CD4-positive, alpha-beta T cell treated with Interleukin-15 for 4 hours (primary cell): Measurements from ENCODE around the gene RBM46.

Source experiments
- DNase-seq: peaks from one replicate; pipeline ENCODE4 v3.0.0-alpha.2; 2020; ENCODE audit warnings: low spot score

Gene RBM46, protein sequence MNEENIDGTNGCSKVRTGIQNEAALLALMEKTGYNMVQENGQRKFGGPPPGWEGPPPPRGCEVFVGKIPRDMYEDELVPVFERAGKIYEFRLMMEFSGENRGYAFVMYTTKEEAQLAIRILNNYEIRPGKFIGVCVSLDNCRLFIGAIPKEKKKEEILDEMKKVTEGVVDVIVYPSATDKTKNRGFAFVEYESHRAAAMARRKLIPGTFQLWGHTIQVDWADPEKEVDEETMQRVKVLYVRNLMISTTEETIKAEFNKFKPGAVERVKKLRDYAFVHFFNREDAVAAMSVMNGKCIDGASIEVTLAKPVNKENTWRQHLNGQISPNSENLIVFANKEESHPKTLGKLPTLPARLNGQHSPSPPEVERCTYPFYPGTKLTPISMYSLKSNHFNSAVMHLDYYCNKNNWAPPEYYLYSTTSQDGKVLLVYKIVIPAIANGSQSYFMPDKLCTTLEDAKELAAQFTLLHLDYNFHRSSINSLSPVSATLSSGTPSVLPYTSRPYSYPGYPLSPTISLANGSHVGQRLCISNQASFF

DNA sequence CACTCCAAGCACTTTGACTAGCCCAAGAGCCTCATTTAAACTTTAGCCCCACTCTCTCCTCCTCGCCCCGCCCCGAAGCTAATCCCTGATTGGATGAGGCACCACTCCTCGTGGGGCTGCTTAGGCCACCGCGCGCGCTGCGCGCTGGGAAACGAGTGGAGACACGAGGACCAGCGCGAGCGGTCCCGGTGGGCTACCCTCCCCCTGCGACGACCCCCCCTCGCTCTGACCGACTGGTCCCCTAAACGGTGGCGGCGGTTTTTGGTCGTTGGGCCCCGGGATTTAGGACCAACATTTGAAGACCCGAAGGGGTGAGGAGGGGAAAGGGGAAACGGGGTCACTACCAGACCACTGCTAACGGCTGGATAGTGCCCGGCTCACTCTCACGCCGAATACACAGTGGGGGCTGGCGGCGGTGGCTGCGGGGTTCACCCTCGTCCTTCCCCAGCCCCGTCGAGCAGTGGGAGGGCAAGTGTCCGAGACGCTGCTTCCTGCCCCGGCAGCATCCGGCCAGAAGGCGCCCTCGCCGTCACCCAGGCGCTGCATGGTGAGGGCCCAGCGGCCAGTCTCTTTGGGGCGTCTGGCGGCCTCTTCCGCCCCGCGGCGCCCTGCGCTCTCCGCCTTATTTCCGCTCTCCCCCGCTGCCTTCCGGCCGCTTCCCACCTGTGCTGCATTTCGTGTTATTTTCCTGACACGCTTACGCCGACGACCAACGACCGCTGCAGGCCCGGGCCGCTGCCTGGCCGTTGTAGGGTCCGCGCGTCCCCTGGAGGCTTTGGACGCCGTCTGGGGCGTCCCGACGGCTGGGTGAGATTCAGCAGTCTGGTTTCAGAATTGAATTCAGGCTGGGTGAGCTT is at the start of gene RBM46:
Gene RBM46 (plus strand): TSS at position 147 of the 857 bp plus-strand sequence. CDS start 15,481 bp downstream, outside the sequence.
- DNase-seq, result no peak

DNA sequence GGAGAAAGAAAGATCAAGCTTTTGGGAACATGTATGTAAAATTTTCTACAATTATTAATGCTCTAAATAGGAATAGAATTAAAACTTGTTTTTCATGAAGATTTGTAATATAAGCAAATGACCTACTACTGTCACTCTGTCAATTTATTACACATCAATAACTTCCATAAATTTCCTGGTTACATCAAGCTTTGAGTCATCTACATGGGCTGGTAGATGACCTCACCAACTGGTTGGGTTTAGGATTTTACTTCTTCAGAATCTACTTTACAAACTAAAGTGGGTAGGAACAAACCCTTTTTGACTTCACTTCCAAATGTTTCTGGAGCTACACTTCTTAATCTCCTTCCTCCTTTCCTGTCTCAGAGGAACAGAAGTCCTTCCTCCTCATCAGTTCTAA is 49.3 kb upstream of the RBM46 start:
- no peak for DNase-seq

DNA sequence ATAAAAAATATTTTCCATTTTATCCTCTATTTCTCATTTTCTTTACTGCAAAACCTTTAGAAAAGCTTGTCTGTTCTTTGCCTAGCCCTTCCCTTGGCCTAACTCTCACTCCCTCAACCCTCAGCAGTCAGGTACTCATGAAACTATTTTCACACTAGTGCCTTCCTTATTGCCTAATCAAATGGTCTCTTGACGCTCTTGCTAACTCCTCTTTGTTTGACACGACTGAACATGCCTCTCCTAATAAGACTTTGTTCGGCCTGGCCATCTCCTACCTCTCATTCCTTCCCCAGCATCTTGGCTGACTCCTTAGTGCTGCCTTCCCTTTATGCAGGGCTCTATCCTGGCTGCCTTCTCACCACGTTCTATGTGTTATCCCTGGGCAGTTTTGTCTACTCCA is 48.4 kb upstream of the RBM46 start:
- no peak for DNase-seq

DNA sequence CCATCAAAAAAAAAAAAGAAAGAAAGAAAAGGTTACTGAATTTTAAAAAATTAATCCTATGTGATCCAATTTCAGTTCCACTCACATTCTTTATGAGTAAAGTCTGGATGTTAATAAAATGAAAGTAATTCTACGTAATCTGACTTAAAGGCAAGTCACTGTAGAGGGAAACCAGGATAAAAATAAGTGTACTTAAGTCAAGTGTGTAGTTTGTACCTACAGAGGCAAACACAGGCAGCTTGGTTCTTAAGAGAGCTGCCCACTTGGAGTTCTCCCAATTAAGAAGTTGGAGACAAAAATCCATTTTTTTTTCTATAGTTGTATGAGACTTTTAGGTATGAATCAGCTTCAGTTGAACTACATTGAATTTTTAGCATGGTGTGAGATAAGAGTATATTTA is 44.3 kb upstream of the RBM46 start:
- no peak for DNase-seq

DNA sequence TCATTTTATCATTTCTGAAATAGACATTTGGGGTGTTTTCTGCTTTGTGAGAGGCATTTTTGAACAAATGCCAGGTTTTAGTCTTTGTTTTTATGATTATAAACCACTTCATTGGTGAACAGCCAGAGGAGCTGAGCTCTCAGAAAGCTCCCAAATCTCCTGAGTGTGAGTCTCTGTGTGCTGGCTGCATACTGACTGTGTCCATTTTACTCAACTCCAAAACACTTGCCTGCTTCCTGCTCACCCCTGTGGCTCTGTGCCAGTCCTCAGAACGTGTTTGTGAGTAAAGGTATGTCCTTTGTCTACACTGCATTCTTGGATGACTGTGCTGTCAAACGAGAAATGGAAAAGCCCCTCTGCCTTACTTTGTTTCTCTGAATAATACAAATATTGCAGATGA is 42.6 kb upstream of the RBM46 start:
- no peak for DNase-seq

DNA sequence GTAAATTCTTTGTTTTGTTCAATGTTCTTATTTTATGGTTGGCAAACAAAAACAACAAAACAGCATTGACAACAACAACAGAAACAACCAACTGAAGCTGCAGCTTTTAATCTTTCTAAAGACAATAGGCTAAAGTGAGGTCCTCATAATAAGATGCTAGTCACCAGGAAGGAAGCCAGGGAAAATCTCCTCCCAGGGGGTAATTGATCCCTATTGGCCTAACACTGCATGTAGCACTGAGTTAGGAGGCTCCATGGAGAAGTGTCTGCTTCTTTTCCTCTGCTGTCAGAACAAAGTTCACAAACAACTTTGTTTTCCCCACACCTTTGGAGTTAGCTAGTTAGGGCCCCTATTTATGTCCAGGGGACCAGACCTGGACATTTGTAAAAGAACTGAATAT is 42.0 kb upstream of the RBM46 start:
- no peak for DNase-seq

DNA sequence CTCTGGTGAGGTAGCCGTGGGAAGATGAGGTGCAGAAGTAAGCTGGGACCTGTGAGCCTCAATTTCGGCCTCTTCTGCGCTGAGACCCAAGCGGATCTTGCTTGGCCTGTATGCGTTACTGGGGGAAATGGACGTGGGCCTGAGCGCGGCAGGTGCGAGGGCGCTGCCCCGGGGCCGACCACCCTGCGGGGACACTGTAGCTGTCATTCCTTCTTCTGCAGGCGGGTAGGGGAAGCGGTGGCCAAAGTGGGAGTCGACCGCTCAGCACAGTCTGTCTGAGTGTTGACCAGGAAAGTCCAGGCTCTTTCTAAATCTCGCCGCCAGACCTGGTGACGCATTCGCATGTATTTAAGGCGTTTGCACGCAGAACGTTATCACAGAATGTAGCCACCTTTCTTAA is 40.6 kb upstream of the RBM46 start:
- DNase-seq, result no peak

DNA sequence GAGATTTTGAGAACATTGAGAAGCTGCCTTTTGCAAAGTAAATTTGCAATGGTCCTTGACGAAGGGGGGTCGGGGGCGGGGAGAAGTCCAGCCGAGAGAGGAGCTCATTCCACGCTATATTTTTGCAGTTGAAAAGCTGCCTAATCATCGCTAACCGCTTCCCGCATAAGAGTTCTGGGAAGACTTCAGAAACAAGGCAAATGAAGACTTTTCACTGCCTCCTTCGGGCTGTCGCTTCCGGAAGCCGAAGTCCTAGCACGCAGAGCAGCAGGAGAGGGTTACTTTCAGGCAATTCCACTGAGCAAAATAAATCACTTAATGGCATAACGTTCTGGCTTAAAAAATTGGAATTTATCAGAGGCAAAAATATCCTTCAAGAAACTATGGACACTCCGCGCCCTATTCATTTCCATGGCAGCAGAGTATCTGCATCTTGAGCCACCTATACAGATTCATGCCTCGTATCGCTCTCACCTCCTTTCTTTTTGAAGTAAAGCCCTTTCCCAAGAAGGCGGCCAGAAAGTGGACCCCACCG is 39.9 kb upstream of the RBM46 start:
- DNase-seq, result no peak

DNA sequence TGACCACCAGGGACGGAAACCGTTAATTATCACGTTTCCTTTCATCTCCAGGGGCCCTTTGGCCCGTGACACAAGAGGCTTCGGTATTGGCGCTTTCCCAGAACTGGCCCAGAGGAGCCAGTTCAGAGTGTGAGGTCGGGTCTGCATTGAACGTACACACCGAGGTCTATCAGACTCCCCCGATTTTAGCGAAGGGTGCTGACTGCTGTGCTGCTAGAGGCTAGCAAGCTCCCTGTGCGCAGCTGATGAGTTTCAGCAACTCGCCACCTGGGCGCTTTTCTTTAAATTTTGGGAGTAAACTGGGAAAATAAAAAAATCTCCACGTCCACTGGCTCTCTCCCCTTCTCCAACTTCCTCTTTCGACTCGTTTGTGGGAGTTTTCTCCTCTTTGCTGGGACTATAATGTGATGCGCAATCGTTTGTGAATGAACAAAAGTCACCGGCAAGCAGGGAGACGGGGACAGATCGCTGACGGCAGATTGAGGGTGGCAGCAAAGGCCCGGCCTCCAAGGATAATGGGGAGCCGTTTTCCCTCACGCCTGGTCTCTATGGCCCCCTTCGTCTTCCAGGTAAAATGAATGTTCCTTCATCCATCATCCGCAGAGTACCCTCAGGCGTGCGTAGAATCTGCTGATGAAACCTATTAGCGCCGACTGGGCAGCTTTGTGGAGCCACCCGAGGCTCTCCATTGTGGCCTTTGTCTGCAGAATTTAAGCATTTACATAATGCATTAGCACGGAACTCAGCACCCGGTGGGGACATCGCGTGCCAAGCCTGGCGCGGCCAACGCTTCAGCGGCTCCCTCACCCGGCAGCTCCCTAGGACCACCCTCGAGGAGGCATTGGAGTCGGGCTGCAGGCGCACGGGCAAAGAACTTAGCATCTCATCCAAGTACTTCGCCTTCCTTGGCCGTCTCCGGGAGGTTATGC is 38.9 kb upstream of the RBM46 start:
- no peak for DNase-seq

DNA sequence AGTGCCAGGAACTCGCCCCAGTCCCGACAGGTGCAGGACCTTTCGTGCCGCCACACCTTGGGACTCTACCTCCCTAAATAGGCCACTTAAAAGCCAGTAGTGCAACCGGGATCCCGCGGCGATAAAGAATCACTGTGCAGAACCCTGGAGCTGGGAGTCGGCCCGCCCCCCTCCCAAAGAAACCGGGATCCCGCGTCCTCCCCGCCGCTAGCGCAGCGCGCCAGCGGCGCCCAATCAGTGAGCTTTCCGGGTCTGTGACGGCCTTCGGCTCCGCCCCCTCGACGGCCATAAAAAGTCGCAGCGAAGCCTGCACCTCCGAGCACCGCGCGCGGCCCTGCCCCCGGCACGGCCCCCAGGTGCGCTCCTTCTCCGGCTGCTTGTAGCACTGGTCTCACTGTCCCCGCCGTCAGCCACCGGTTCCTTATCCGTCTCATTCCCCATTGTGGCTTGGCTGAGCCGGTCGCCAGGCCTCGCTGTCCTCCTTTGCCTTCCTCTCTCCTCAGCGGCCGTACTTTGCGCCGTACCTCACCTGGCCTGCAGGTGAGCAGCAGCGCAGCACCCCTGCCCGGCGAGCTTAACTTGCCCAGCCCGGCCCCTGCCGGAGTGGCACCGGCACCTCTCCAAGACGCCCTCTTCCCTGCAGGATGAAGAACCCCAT is 37.3 kb upstream of the RBM46 start, which contains the start of gene LRAT:
Gene LRAT (plus strand): TSS at position 318 of the 658 bp plus-strand sequence. CDS start 327 bp downstream, at position 645.
- no peak for DNase-seq

DNA sequence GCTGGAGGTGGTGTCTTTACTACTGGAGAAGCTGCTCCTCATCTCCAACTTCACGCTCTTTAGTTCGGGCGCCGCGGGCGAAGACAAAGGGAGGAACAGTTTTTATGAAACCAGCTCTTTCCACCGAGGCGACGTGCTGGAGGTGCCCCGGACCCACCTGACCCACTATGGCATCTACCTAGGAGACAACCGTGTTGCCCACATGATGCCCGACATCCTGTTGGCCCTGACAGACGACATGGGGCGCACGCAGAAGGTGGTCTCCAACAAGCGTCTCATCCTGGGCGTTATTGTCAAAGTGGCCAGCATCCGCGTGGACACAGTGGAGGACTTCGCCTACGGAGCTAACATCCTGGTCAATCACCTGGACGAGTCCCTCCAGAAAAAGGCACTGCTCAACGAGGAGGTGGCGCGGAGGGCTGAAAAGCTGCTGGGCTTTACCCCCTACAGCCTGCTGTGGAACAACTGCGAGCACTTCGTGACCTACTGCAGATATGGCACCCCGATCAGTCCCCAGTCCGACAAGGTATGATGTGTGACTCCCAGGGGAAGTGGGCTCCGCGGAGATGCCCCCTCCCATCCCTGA is 36.6 kb upstream of the RBM46 start:
- DNase-seq, result no peak

DNA sequence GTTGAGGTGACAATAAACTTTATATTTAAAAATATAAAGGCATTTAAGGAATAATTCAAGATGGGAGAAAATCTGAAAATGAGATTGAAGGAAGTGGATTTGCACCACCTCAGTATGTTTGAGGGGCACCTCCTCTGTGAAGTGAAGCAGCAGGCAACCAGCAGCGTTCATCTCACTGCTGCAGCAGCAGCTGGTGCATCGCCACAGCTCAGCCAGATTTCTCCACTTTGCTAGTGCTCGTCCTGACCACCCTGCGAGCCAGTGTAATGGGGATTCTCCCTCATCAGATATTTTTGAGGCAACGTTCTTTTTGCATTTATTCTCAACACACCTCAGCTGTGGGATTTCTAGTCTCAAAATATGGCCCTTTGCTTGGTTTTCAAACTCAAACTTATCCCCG is 23.4 kb upstream of the RBM46 start:
- no peak for DNase-seq

DNA sequence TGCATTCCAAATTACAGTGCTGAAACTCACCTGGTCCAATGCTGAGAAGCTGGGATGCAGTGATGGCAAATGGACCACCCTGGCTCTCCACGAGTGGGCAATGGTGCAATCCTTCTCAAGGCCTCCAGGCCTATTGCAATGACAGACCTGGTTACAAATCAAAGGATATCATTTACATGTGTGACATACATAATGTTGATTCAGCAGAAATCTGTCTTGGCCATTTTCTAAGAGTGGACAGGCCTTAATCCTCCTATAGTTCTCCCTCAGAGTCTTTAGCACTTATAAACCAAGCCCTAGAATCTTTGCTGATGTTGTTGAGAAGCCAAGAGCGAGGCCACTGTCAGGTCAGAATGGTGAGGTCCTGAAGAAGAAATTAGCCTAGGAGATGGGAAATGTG is 20.2 kb upstream of the RBM46 start:
- DNase-seq, result no peak

DNA sequence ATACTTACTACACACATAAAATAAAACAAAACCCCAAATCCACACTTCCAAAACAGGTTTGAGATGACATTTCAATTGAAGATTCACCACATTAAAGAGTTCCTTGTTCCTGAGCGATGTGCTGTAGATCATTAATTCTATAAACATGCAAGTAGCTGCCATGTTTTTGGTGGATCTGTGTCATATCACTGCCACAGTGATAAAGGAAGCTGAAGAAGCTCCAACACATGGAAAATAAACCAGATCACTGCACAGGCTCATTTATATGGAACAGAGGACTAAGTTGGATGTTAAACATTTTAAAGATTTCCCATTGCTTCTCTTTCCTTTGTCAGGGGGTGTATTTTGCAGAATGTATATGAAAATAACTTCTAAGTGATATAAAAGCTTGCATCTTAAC is 2.8 kb upstream of the RBM46 start:
- DNase-seq, result no peak

DNA sequence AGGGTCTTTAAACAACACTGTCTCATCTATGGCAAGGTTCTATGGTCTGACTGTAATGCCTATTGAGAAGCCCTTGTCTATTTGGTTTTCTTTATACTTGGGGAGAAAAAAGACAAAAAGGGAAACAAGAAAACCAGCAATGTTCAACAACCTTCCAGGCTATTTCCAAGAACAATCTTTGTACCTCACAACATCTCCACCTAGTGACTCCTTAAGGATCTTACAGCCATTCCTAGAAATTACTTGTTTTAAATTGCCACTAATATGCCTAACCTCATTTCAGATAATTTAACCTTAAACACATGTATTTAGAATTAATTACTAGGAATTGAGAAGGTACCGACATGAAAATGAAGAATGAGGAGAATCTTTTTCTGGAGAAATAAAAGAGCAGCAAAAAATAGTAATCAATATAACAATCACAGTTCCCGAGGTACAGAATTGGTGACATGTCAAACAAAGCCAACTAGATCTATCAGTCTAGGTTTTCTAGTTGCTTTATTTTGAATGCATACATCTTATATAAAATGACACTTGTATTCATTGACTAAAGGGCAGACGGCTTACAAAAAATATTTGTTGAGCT is 1.6 kb upstream of the RBM46 start:
- no peak for DNase-seq

DNA sequence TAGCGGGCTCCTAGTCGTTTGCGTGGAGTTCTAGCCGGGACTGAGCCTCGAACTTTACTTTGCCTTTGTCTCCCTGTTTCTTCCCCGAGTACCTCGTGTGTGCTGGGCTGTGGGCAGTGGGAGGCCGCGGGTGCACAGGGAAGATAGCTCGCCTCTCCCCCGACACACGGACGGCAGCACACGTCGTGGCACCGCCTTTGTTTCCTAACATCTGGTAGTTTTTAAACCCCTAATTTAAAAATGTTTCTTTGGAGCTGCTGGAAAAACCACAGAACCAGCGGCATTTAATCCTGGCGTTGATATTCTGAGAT is 866 bp downstream of the RBM46 start:
- no peak for DNase-seq

DNA sequence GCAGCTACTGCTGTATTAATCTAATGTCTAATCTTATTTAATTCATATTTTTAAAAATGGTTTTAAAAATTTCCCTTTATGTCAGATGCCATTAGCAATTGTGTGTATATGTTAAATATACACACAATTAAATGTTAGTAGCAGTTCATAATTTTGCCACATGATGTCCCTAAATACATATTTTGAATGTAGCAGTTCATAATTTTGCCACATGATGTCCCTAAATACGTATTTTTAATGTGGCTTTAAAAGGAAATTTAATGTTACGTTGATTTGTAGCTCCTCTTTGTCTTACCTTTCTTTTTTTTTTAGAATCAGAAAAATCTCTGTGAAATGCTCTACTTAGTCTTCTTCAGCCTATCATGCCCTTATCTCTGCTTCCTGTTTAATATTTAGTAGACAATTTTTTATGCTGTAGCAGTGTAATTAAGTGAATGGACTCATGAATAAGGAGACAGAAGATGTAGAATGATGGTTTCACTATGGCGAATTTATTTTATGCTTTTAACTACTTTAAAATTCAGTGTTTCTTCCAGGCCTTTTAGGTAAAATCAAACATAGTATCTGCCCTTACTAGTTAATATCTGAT is 26.1 kb downstream of the RBM46 start:
- no peak for DNase-seq

DNA sequence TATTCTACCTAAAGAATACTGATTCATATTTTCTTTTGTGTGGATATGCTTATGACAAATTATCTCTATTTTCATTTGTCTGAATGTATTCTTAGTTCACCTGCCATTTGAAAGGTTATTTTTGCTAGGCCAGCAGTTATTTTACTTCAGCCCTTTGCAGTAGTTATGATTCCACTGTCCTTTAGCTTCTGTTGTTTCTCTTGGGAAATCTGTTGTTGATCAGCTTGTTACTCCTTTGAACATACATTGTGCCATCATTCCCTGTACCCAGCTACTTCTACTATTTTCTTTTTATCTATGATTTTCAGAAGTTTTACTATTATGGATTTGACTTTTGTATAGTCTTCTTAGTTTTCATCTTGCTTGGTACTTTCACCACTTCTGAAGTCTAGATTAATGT is 37.2 kb downstream of the RBM46 start:
- DNase-seq, result no peak

DNA sequence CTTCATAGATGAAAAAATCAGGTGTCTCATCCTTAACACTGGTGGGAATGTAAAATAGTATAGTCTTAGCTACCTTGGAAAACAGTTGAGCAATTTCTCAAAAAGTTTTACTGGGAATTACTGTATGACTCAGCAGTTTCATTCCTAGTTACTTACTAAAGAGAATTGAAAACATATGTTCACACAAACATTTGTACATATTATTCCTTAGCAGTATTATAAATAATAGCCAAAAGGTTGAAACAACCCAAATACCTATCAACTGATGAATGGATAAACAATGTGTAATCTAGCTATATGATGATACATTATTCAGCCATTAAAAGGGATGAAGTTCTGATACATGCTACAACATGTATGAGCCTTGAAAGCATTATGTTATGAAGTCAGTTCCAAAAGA is 41.7 kb downstream of the RBM46 start:
- DNase-seq, result no peak

DNA sequence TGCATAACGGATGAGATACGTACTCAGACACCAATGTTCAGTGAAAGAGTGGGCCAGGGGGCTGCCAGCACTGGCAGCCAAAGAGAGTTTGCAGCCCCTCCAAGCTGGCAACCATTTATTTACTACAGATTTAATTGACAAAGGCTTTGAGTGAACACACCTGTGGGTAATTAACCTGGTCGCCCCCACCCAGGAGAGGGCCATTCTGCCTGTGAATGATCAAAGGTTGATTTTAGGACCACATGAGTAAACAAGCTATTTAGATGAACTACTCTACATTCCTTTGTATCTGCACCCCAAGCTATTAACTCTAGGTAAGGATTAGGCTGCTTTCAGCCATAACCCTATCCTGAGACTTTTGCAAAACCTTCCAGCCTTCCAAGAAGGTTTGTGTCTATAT is 55.0 kb downstream of the RBM46 start:
- no peak for DNase-seq
